Measurements from ENCODE around the gene KDM4B.

Gene KDM4B

GRCh38 chr19:5063873-5064645, 95.1 kb downstream of the KDM4B start:
- DNase-seq (ENCODE audit: low read depth): no peak
- no peak for TF ChIP-seq CTCF (conservative IDR thresholded peaks at IDR 0.05; ENCODE audit: low read depth, low read length)
- no peak overlapping the region for H3K4me3 ChIP-seq (ENCODE audit: low read depth, low read length)

- DNase-seq (ENCODE audit: low read depth): no peak
- TF ChIP-seq CTCF (conservative IDR thresholded peaks at IDR 0.05; ENCODE audit: low read depth, low read length): no peak
- no peak overlapping the region for H3K4me3 ChIP-seq (ENCODE audit: low read depth, low read length)
Measured at GRCh38 chr19:5064896-5065295, 96.0 kb downstream of the KDM4B start.

GRCh38 chr19:5065663-5066093, 96.8 kb downstream of the KDM4B start:
- no peak overlapping the region for H3K4me3 ChIP-seq (ENCODE audit: low read depth, low read length)
- no peak for TF ChIP-seq CTCF (conservative IDR thresholded peaks at IDR 0.05; ENCODE audit: low read depth, low read length)
- DNase-seq (ENCODE audit: low read depth): no peak

- no peak for DNase-seq (ENCODE audit: low read depth)
- no peak overlapping the region for H3K4me3 ChIP-seq (ENCODE audit: low read depth, low read length)
- TF ChIP-seq CTCF (conservative IDR thresholded peaks at IDR 0.05; ENCODE audit: low read depth, low read length): no peak
Measured at GRCh38 chr19:5066768-5067167, 97.9 kb downstream of the KDM4B start.

GRCh38 chr19:5067678-5068077, 98.8 kb downstream of the KDM4B start:
- no peak for TF ChIP-seq CTCF (conservative IDR thresholded peaks at IDR 0.05; ENCODE audit: low read depth, low read length)
- no peak overlapping the region for H3K4me3 ChIP-seq (ENCODE audit: low read depth, low read length)
- DNase-seq (ENCODE audit: low read depth): no peak

GRCh38 chr19:5068233-5069072, 99.5 kb downstream of the KDM4B start:
- no peak overlapping the region for H3K4me3 ChIP-seq (ENCODE audit: low read depth, low read length)
- DNase-seq (ENCODE audit: low read depth): no peak
- no peak for TF ChIP-seq CTCF (conservative IDR thresholded peaks at IDR 0.05; ENCODE audit: low read depth, low read length)

All from choroid plexus epithelial cell (primary cell).